ENCODE data around the gene MLF2. TPM values are rescaled to one million over a fixed set of nuclear protein-coding genes. Genes with fewer than 3 reads are reported as not detected.

Gene MLF2
- polyA plus RNA-seq, 2 of the 4 experiments (the other 2 are of a cell fraction) = 295 to 302 TPM

DNA sequence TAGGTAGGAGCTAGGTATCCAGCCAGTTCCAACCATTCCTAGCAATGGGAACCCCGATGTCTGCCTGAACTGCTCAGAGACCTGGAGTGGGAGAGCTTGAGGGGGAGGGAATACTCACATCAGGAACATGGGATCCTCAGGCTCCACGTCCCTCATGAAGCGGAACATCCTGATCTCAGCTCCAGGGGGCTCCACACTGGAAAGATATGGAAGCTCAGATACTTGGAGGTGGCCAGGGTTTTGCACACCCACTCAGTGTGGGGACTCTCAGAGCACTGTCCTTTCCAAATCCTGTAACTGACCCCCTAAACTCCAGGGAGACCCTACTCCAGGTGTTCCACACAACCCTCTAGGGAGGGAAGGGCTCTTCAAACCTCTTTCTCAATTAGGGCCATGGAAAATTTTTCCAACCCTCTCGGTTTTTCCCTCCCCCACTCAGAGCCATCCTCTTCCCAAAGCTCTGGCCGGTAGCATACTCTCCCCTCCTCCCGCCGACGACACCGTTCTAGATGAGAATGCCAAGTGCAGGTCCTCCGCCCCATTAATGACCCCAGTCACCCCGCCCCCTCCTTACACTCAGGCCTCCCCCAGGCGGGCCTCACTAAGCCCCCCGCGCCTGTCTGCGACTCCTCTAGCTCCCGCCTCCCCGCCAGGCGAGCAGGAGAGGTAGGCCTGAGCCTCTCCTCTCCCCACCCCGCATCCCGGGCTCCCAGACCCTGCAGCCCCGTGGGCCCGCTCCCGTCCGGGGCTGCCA is 597 bp downstream of the MLF2 start (continued):
- TF ChIP-seq EHF (CRISPR knock-in tag; IDR thresholded peaks at IDR 0.05) (no peak), FOSL2 (IDR thresholded peaks at IDR 0.05) (no peak), FOSL2 (CRISPR knock-in tag; IDR thresholded peaks at IDR 0.05) (no peak), MAFK (IDR thresholded peaks at IDR 0.05; ENCODE audit: partially characterized antibody) (no peak), FOSB (CRISPR knock-in tag; IDR thresholded peaks at IDR 0.05) (peak; percentile 64; the same call in 1 of the 2 replicates), ZFP36 (IDR thresholded peaks at IDR 0.05; ENCODE audit: borderline replicate concordance, partially characterized antibody) (no peak), RNF2 (IDR thresholded peaks at IDR 0.05; ENCODE audit: borderline replicate concordance, low read depth) (no peak), CBX8 (IDR thresholded peaks at IDR 0.05) (no peak), HOXB13 (CRISPR knock-in tag; IDR thresholded peaks at IDR 0.05; ENCODE audit: low read depth) (no peak), FOXS1 (CRISPR knock-in tag; IDR thresholded peaks at IDR 0.05) (no peak), TFCP2L1 (CRISPR knock-in tag; IDR thresholded peaks at IDR 0.05) (no peak), MYC (IDR thresholded peaks at IDR 0.05; ENCODE audit: borderline replicate concordance, low read length) (no peak), RAD21 (conservative IDR thresholded peaks at IDR 0.05 in 1 of 2, IDR thresholded peaks at IDR 0.05 in 1 of 2) (0 out of 5 replicates have a peak, but pooled peaks of 1 of the 2 experiments have one; percentile 5), BHLHE40 (IDR thresholded peaks at IDR 0.05; ENCODE audit: low read depth, low read length) (no peak), TP53 (CRISPR knock-in tag; IDR thresholded peaks at IDR 0.05) (no peak), CEBPB (IDR thresholded peaks at IDR 0.05) (no peak), POLR2A (IDR thresholded peaks at IDR 0.05; ENCODE audit: low read length) (no peak), EHMT2 (IDR thresholded peaks at IDR 0.05; ENCODE audit: low read depth) (no peak), KDM5A (IDR thresholded peaks at IDR 0.05) (no peak), NFE2L2 (conservative IDR thresholded peaks at IDR 0.05; ENCODE audit: low read length) (no peak), NPAS2 (CRISPR knock-in tag; IDR thresholded peaks at IDR 0.05; ENCODE audit: borderline replicate concordance) (no peak)
- TF ChIP-seq, protein P1, sequence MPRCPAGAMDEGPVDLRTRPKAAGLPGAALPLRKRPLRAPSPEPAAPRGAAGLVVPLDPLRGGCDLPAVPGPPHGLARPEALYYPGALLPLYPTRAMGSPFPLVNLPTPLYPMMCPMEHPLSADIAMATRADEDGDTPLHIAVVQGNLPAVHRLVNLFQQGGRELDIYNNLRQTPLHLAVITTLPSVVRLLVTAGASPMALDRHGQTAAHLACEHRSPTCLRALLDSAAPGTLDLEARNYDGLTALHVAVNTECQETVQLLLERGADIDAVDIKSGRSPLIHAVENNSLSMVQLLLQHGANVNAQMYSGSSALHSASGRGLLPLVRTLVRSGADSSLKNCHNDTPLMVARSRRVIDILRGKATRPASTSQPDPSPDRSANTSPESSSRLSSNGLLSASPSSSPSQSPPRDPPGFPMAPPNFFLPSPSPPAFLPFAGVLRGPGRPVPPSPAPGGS (IDR thresholded peaks at IDR 0.05) = no peak
- TF ChIP-seq, protein P2, sequence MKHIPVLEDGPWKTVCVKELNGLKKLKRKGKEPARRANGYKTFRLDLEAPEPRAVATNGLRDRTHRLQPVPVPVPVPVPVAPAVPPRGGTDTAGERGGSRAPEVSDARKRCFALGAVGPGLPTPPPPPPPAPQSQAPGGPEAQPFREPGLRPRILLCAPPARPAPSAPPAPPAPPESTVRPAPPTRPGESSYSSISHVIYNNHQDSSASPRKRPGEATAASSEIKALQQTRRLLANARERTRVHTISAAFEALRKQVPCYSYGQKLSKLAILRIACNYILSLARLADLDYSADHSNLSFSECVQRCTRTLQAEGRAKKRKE (CRISPR knock-in tag; IDR thresholded peaks at IDR 0.05; ENCODE audit: low read depth) = 0 out of 2 replicates have a peak, but pooled peaks have one; percentile 53
- TF ChIP-seq, protein P3, sequence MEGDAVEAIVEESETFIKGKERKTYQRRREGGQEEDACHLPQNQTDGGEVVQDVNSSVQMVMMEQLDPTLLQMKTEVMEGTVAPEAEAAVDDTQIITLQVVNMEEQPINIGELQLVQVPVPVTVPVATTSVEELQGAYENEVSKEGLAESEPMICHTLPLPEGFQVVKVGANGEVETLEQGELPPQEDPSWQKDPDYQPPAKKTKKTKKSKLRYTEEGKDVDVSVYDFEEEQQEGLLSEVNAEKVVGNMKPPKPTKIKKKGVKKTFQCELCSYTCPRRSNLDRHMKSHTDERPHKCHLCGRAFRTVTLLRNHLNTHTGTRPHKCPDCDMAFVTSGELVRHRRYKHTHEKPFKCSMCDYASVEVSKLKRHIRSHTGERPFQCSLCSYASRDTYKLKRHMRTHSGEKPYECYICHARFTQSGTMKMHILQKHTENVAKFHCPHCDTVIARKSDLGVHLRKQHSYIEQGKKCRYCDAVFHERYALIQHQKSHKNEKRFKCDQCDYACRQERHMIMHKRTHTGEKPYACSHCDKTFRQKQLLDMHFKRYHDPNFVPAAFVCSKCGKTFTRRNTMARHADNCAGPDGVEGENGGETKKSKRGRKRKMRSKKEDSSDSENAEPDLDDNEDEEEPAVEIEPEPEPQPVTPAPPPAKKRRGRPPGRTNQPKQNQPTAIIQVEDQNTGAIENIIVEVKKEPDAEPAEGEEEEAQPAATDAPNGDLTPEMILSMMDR (IDR thresholded peaks at IDR 0.05) = peak; percentile 38
- TF ChIP-seq, protein P4, sequence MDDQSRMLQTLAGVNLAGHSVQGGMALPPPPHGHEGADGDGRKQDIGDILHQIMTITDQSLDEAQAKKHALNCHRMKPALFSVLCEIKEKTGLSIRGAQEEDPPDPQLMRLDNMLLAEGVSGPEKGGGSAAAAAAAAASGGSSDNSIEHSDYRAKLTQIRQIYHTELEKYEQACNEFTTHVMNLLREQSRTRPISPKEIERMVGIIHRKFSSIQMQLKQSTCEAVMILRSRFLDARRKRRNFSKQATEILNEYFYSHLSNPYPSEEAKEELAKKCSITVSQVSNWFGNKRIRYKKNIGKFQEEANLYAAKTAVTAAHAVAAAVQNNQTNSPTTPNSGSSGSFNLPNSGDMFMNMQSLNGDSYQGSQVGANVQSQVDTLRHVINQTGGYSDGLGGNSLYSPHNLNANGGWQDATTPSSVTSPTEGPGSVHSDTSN (IDR thresholded peaks at IDR 0.05) = no peak
- TF ChIP-seq, protein P5, sequence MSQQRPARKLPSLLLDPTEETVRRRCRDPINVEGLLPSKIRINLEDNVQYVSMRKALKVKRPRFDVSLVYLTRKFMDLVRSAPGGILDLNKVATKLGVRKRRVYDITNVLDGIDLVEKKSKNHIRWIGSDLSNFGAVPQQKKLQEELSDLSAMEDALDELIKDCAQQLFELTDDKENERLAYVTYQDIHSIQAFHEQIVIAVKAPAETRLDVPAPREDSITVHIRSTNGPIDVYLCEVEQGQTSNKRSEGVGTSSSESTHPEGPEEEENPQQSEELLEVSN (IDR thresholded peaks at IDR 0.05; ENCODE audit: borderline replicate concordance, low read depth) = no peak

All from A549 (cell line).